K562 (cell line): Measurements from ENCODE around the gene ALG12. TPM values are rescaled to one million over a fixed set of nuclear protein-coding genes. Genes with fewer than 3 reads are reported as not detected.

Experiments
- ATAC-seq: fragments of 200-7000 bp; cut with Tn5 transposase; 3 replicates; pipeline ENCODE4 v1.9.1; 2020; ENCODE audit warnings: moderate library complexity
- BruUV-seq: library from RNA; stranded (reverse); fragments of 400-500 nt; replicated peaks from 2 replicates; lab custom pipeline; 2021; lab: Mats Ljungman, UMichigan
- CTCF ChIA-PET: fragments of 300-600 bp; formaldehyde crosslinking; extraction: SDS; loops from one replicate; lab custom pipeline; 2021; ENCODE audit warnings: low intra/inter-chr PET ratio; lab: Yijun Ruan, JAX
- POLR2A ChIA-PET: fragments of 300-600, 350-650 bp; sonication (Branson Sonifier 250); formaldehyde crosslinking; extraction: SDS; loops from one replicate; lab custom pipeline; 2021; ENCODE audit warnings: antibody characterized with exemption, inconsistent platforms; lab: Yijun Ruan, JAX
- DNase-seq, 4 experiments: peaks; one replicate each; pipeline versions ENCODE4 v3.0.0 to v3.0.0-alpha.2; 2011 to 2018; ENCODE audit warnings: low spot score in 3 of 4, mixed read lengths in 3 of 4; ENCODE audit errors: extremely low read depth in 1 of 4
- FAIRE-seq: peaks from 2 replicates; lab custom pipeline; 2011; peaks lifted over from hg19 to GRCh38; lab: Jason Lieb, UNC
- H2AFZ ChIP-seq: 2 replicates; pipeline ENCODE4 v1.6.0; 2011; ENCODE audit warnings: low read depth, low read length, control low read depth, inconsistent platforms
- H3K27ac ChIP-seq: fragments of 200-600 bp; 3 replicates; pipeline ENCODE4 v1.8.0; 2011; ENCODE audit warnings: low read depth, mild to moderate bottlenecking, control low read depth, inconsistent platforms, low read length, moderate library complexity, mixed read lengths; ENCODE audit errors: extremely low read depth
- H3K27me3 ChIP-seq, 2 experiments: fragments of 300-600 bp in 1 of 2; 2 replicates in 1 of 2; 3 replicates in 1 of 2; pipeline versions ENCODE4 v1.6.0 to v1.8.0; 2011; ENCODE audit warnings: inconsistent platforms in 2 of 2, low read length in 2 of 2, mild to moderate bottlenecking in 1 of 2, mixed read lengths in 1 of 2, moderate library complexity in 1 of 2; ENCODE audit not compliant: control insufficient read depth in 2 of 2, insufficient read depth in 2 of 2
- H3K36me3 ChIP-seq: fragments of 300-600 bp; 3 replicates; pipeline ENCODE4 v1.8.0; 2011; ENCODE audit warnings: mild to moderate bottlenecking, low read length, inconsistent platforms; ENCODE audit not compliant: control insufficient read depth, insufficient read depth
- H3K4me1 ChIP-seq, 2 experiments: fragments of 200-600 bp in 1 of 2; replicated peaks in 1 of 2; 2 replicates in 1 of 2; 3 replicates in 1 of 2; pipeline versions ENCODE4 v1.5.1 to v1.8.0; 2011; ENCODE audit warnings: inconsistent platforms in 2 of 2, low read length in 2 of 2, mild to moderate bottlenecking in 1 of 2, mixed read lengths in 1 of 2, moderate library complexity in 1 of 2; ENCODE audit not compliant: control insufficient read depth in 2 of 2, insufficient read depth in 2 of 2
- H3K4me2 ChIP-seq: 2 replicates; pipeline ENCODE4 v1.6.1; 2011; ENCODE audit warnings: low read length, control low read depth, inconsistent platforms, mixed read lengths; ENCODE audit not compliant: insufficient read depth
- H3K4me3 ChIP-seq: fragments of 200-600 bp; sonication (generic), shearing (Covaris generic); 2 replicates; pipeline ENCODE4 v1.5.1; 2016; ENCODE audit warnings: control low read depth, inconsistent platforms
- H3K79me2 ChIP-seq: fragments of 200-600 bp; 3 replicates; pipeline ENCODE4 v1.8.0; 2011; ENCODE audit warnings: low read length, inconsistent platforms; ENCODE audit not compliant: control insufficient read depth, insufficient read depth
- H3K9ac ChIP-seq, 2 experiments: 2 replicates each; pipeline versions ENCODE4 v1.6.0 to v1.6.1; 2011; ENCODE audit warnings: low read depth in 2 of 2, low read length in 2 of 2, control low read depth in 1 of 2, inconsistent platforms in 1 of 2, mild to moderate bottlenecking in 1 of 2, mixed read lengths in 1 of 2; ENCODE audit not compliant: insufficient read depth in 1 of 2
- H3K9me1 ChIP-seq: one replicate; pipeline ENCODE4 v1.6.0; 2011; ENCODE audit warnings: inconsistent platforms, mild to moderate bottlenecking, low read length, moderate library complexity; ENCODE audit not compliant: control insufficient read depth, insufficient read depth
- H3K9me3 ChIP-seq: replicated peaks from 2 replicates; pipeline ENCODE4 v1.5.1; 2011; ENCODE audit warnings: low read depth, low read length, inconsistent platforms; ENCODE audit not compliant: control insufficient read depth, insufficient read depth
- H4K20me1 ChIP-seq: replicated peaks from 2 replicates; pipeline ENCODE4 v1.6.1; 2011; ENCODE audit warnings: low read length, inconsistent platforms, mixed read lengths; ENCODE audit not compliant: control insufficient read depth, insufficient read depth
- CGGBP1 ChIP-seq: fragments of 250-450 bp; sonication (Bioruptor Pico); IDR thresholded peaks from 2 replicates; pipeline ENCODE4 v1.9.0; 2021; ENCODE audit warnings: mild to moderate bottlenecking
- CREB1 ChIP-seq, 2 experiments: sonication (generic) in 1 of 2; formaldehyde crosslinking in 1 of 2; IDR thresholded peaks; 2 replicates each; pipeline versions ENCODE4 v1.6.1 to v1.8.0; 2012 to 2022; ENCODE audit warnings: inconsistent platforms in 1 of 2, mild to moderate bottlenecking in 1 of 2, missing genetic modification reagents in 1 of 2, moderate library complexity in 1 of 2
- E2F3 ChIP-seq: fragments of 250-450 bp; sonication (Bioruptor Pico); IDR thresholded peaks from 2 replicates; pipeline ENCODE4 v1.4.0; 2020; ENCODE audit warnings: mild to moderate bottlenecking
- EGR1 ChIP-seq: fragments of 450-650 bp; conservative IDR thresholded peaks from 2 replicates; pipeline ENCODE4 v1.6.1; 2017; ENCODE audit warnings: mild to moderate bottlenecking
- EP400 ChIP-seq: fragments of 450-650 bp; IDR thresholded peaks from 2 replicates; pipeline ENCODE4 v1.6.1; 2017; ENCODE audit warnings: antibody characterized with exemption, mild to moderate bottlenecking, moderate library complexity
- HIVEP1 ChIP-seq: fragments of 250-450 bp; sonication (Bioruptor Pico); IDR thresholded peaks from 2 replicates; pipeline ENCODE4 v1.4.0; 2020; ENCODE audit warnings: mild to moderate bottlenecking
- JUN ChIP-seq, 2 experiments: sonication (generic) in 1 of 2; formaldehyde crosslinking in 1 of 2; IDR thresholded peaks; 2 replicates each; pipeline versions ENCODE4 v1.6.1 to v1.8.0; 2012 to 2022; ENCODE audit warnings: borderline replicate concordance in 2 of 2, mild to moderate bottlenecking in 2 of 2, improper control_type of control experiment in 1 of 2, low read depth in 1 of 2, low read length in 1 of 2, missing genetic modification reagents in 1 of 2
- NFIC ChIP-seq: fragments of 450-650 bp; IDR thresholded peaks from 2 replicates; pipeline ENCODE4 v1.6.1; 2017; ENCODE audit warnings: mild to moderate bottlenecking, inconsistent platforms
- NRF1 ChIP-seq, 2 experiments: fragments of 450-650 bp; IDR thresholded peaks in 1 of 2; conservative IDR thresholded peaks in 1 of 2; 2 replicates each; pipeline ENCODE4 v1.6.1; 2014; ENCODE audit warnings: mild to moderate bottlenecking in 2 of 2
- SAP30 ChIP-seq: fragments of 200-600 bp; sonication (generic); IDR thresholded peaks from 2 replicates; pipeline ENCODE4 v1.6.1; 2012; ENCODE audit warnings: borderline replicate concordance, low read depth, mild to moderate bottlenecking, moderate library complexity, low read length, control low read depth, inconsistent platforms; ENCODE audit not compliant: insufficient read depth, poor library complexity, severe bottlenecking
- SMARCB1 ChIP-seq: IDR thresholded peaks from 2 replicates; pipeline ENCODE4 v1.6.1; 2011; ENCODE audit warnings: improper control_type of control experiment, low read depth; ENCODE audit not compliant: insufficient read length
- ZKSCAN8 ChIP-seq: fragments of 200-800 bp; sonication (Bioruptor generic); IDR thresholded peaks from 2 replicates; pipeline ENCODE4 v1.6.1; 2016; ENCODE audit warnings: missing genetic modification characterization, missing compliant biosample characterization
- ZNF23 ChIP-seq: fragments of 250-450 bp; sonication (Bioruptor Pico); IDR thresholded peaks from 2 replicates; pipeline ENCODE4 v1.4.0; 2020; ENCODE audit warnings: mild to moderate bottlenecking
- WGBS: fragments of 100-300 bp; shearing (Covaris generic); methylation state at CpG from one replicate; pipeline ENCODE4 v1.1.6; 2016; ENCODE audit warnings: low coverage, mixed read lengths; ENCODE audit not compliant: insufficient coverage; ENCODE audit errors: missing lambda C conversion rate; 5-methylcytosine and 5-hydroxymethylcytosine counted together
- in situ Hi-C: fragments of 300-500 bp; cut with MboI; formaldehyde crosslinking; loops from 4 replicates; pipeline ENCODE4 v1.15.0; 2018; ENCODE audit warnings: inconsistent platforms, mixed read lengths
- intact Hi-C: fragments of 100-400 bp; cut with micrococcal nuclease; formaldehyde crosslinking; loops from 2 replicates; pipeline ENCODE4 v1.14.2; 2022
- polyA plus RNA-seq, 8 experiments: library from polyadenylated mRNA; depleted of rRNA in 4 of 8; stranded (reverse) in 5 of 8; unstranded in 3 of 8; fragments of >200 nt; fragmentation: Nextera tagmentation in 2 of 8; fragmentation: Illumina TruSeq in 1 of 8; extraction: Ambion mirVana in 2 of 8; extraction: Trizol in 1 of 8; gene quantifications; 2 replicates each; pipeline versions ENCODE4 v1.2.1 to v1.2.3, GENCODE V29; 2011 to 2014; ENCODE audit warnings: inconsistent platforms in 1 of 8, missing spikeins in 1 of 8
- total RNA-seq, 7 experiments: library from RNA; depleted of rRNA in 6 of 7; stranded (reverse); fragments of >200 nt in 6 of 7; fragmentation: Illumina TruSeq in 2 of 7; extraction: Trizol in 2 of 7; gene quantifications; 2 replicates each; pipeline versions ENCODE4 v1.2.1 to v1.2.3, GENCODE V29; 2011 to 2021; ENCODE audit warnings: low replicate concordance in 1 of 7

Gene ALG12
- total and polyA plus RNA-seq, 9 of the 15 experiments (the other 6 are each of a cell fraction or from before 2014, with no cell fraction given), result 0.20 to 8.5 (median 3.4) TPM

GRCh38 chr22:49946612-49947295, 28.5 kb upstream of the ALG12 start:
- intact Hi-C loops, result no loop called here

More at GRCh38 chr22:49946612-49947295, 28.5 kb upstream of the ALG12 start:
- TF ChIP-seq JUN (IDR thresholded peaks at IDR 0.05; ENCODE audit: borderline replicate concordance, low read depth, low read length) (no peak), JUN (CRISPR knock-in tag; IDR thresholded peaks at IDR 0.05; ENCODE audit: borderline replicate concordance) (no peak), E2F3 (CRISPR knock-in tag) (no peak), ZKSCAN8 (CRISPR knock-in tag) (no peak), SAP30 (no peak), NRF1 (conservative IDR thresholded peaks at IDR 0.05 in 1 of 2, IDR thresholded peaks at IDR 0.05 in 1 of 2) (peak; percentile 16 to 34; a peak in 1 of 4 replicates), NFIC (peak; percentile 21; the same call in 1 of the 2 replicates), SMARCB1 (no peak), ZNF23 (CRISPR knock-in tag) (no peak), HIVEP1 (CRISPR knock-in tag) (no peak), EP400 (no peak), CGGBP1 (no peak), EGR1 (peak; percentile 29; the same call in 1 of the 2 replicates), CREB1 (IDR thresholded peaks at IDR 0.05) (no peak), CREB1 (CRISPR knock-in tag; IDR thresholded peaks at IDR 0.05) (no peak)
- H3K4me1 ChIP-seq, result peaks cover 8 to 88% of the 10 kb centered on the region in 2 experiments; a peak in 3 of 5 replicates
- H3K36me3 ChIP-seq, result no peaks in the 10 kb centered on the region
- FAIRE-seq (no peak), DNase-seq (no peak), ATAC-seq (peak; percentile 39; the same call in 1 of the 3 replicates)
- no peak overlapping the region for H3K27ac ChIP-seq
- H3K4me2 ChIP-seq, result no peak overlapping the region
- no peaks in the 10 kb centered on the region for H3K27me3 ChIP-seq
- H3K9me3 ChIP-seq, result no peaks in the 10 kb centered on the region
- H3K79me2 ChIP-seq, result no peaks in the 10 kb centered on the region
- in situ Hi-C loops, result no loop called here
- no TSS peak for BruUV-seq
- CTCF ChIA-PET, result no interaction called here
- no peak overlapping the region for H3K4me3 ChIP-seq
- 72% methylated on average over 11 of the region's 17 CpGs for WGBS
- POLR2A ChIA-PET, result interaction anchor here (0.5 to 1.6 kb wide), 5 partner anchors 13 to 381 kb away, joined by 3 to 9 read pairs (median 3); partner anchors contain the start of gene PIM3
- peak overlapping the region; percentile 74; the same call in 1 of the 2 replicates for H2AFZ ChIP-seq
- no peaks in the 10 kb centered on the region for H4K20me1 ChIP-seq
- H3K9ac ChIP-seq, result peak overlapping the region in 1 of 2 experiments; percentile 81; a peak in 2 of 4 replicates
- H3K9me1 ChIP-seq, result no peaks in the 10 kb centered on the region
